GM12872 (cell line): ENCODE measurements around the gene PPP1R15B.

Experiments used
- CTCF ChIP-seq: IDR thresholded peaks from 3 replicates; pipeline ENCODE4 v1.5.1; 2011; ENCODE audit warnings: low read depth, mild to moderate bottlenecking, low read length, moderate library complexity; ENCODE audit not compliant: insufficient read depth

Gene PPP1R15B

GRCh38 chr1:204408074-204408507 lies 3.5 kb downstream of the PPP1R15B start:
- TF ChIP-seq CTCF, result no peak

GRCh38 chr1:204407295-204407971 lies 4.2 kb downstream of the PPP1R15B start:
- no peak for TF ChIP-seq CTCF

GRCh38 chr1:204406621-204407020 lies 5.0 kb downstream of the PPP1R15B start:
- TF ChIP-seq CTCF, result no peak

DNA sequence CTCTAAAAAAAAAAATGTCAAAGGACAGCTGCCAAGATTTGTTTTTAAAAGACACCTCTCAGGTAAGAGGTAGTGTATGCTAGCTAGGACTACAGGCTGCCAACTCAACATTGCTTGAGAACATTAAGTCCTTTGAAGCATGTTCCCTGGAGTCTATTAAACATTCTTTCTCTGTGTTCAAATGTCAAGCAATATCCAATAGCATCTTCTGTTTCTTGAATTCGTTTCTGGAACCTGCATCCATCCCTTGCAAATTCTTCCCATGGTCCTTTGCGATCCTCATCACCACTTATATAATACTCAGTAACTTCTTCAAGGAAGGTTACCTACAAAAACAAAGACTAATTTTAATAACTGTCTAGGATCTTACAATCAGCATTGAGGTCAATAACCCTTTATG lies 5.6 kb downstream of the PPP1R15B start:
- TF ChIP-seq CTCF, result no peak

DNA sequence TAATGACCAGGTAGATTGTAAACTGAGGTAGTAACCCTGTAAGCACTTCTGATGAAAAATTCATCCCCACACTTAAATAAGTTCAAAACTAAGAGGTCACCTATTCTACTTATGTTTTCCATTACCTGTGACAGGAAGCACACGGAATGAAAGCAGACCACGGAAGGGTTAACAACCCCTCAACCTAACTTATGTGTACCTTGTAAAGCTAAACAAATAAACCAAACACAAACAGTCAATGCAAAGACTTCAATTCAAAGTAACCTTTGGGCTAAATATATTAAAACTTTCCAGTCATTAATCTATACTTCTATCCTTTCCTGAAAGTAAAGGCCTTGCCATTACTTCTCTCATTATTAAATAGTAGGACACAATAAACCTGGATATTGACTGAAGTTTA lies 7.0 kb downstream of the PPP1R15B start:
- TF ChIP-seq CTCF, result no peak

GRCh38 chr1:204402391-204402790 lies 9.2 kb downstream of the PPP1R15B start:
- no peak for TF ChIP-seq CTCF

GRCh38 chr1:204401730-204402129 lies 9.9 kb downstream of the PPP1R15B start:
- TF ChIP-seq CTCF, result no peak
